Fibroblast of the aortic adventitia (primary cell): ENCODE results near the gene MOCS3. TPM values are rescaled to one million over a fixed set of nuclear protein-coding genes. Genes with fewer than 3 reads are reported as not detected.

ENCODE experiments used
- DNase-seq: peaks from one replicate; pipeline ENCODE4 v3.0.0-alpha.2; 2010; ENCODE audit warnings: low read depth
- H3K4me3 ChIP-seq: 2 replicates; pipeline ENCODE4 v1.5.1; 2011; ENCODE audit warnings: low read depth, mild to moderate bottlenecking, control low read depth, low read length, moderate library complexity
- total RNA-seq: library from RNA; depleted of rRNA; stranded (reverse); fragments of >200 nt; gene quantifications from 2 replicates; pipeline ENCODE4 v1.2.3, GENCODE V29; 2012; ENCODE audit warnings: low replicate concordance
- TF ChIP-seq, protein P1 (sequence below): IDR thresholded peaks from 2 replicates; pipeline ENCODE4 v1.5.1; 2011; ENCODE audit warnings: mild to moderate bottlenecking, low read length, control low read depth, inconsistent platforms; ENCODE audit not compliant: insufficient read depth

MOCS3 gene
- total RNA-seq, 1 donor = 7.9 TPM

DNA sequence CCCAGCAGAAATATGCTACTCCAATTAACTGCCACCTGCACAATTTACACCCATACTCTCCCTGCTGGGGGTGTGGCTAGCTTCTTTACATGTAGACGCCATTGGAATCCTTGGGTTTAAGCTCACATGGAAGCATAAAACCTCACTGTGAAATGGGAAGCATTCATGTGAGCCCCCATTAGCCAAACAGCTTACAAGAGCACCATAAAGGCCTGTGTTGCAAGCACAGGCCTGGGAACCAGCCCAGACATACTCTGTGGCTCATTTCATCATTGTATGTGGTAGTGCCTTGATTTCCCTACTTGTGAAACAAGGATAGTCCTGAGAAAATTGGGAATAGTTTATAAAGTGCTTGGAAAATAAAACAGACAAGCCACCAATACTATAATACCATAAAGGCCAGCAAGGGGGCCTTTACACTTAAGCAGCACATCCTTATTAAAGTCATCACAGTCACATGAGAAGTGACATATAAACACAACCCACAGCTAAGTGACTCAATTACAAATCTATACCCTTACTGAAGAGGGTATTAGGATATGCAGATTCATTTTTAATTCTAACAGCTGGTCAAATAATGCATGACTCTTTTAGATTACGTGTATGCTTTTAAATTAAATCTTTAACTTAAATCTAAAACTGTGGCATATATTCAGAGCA is 34.2 kb upstream of the MOCS3 start:
- DNase-seq = peak; percentile 47
- H3K4me3 ChIP-seq = no peak overlapping the region
- TF ChIP-seq, protein P1, sequence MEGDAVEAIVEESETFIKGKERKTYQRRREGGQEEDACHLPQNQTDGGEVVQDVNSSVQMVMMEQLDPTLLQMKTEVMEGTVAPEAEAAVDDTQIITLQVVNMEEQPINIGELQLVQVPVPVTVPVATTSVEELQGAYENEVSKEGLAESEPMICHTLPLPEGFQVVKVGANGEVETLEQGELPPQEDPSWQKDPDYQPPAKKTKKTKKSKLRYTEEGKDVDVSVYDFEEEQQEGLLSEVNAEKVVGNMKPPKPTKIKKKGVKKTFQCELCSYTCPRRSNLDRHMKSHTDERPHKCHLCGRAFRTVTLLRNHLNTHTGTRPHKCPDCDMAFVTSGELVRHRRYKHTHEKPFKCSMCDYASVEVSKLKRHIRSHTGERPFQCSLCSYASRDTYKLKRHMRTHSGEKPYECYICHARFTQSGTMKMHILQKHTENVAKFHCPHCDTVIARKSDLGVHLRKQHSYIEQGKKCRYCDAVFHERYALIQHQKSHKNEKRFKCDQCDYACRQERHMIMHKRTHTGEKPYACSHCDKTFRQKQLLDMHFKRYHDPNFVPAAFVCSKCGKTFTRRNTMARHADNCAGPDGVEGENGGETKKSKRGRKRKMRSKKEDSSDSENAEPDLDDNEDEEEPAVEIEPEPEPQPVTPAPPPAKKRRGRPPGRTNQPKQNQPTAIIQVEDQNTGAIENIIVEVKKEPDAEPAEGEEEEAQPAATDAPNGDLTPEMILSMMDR = no peak

DNA sequence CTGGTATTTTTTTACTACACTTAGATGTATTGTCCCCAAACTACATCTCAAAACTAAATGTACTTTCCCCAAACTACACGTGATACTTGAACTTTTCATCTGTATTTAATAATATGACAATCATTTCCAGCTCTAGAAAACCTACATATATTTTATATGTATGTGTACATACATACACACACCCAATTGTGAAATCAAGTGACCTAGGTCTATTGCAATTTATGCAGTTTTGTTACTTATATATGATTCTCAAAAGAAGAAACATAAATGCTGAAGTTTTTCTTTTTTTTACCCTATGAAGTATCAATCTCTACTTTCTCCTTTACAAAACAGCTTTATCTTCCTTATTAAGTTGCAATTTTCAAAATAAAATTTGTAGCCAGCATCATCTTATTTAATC is 32.1 kb upstream of the MOCS3 start:
- TF ChIP-seq, protein P1 = no peak
- no peak for DNase-seq
- H3K4me3 ChIP-seq = no peak overlapping the region

DNA sequence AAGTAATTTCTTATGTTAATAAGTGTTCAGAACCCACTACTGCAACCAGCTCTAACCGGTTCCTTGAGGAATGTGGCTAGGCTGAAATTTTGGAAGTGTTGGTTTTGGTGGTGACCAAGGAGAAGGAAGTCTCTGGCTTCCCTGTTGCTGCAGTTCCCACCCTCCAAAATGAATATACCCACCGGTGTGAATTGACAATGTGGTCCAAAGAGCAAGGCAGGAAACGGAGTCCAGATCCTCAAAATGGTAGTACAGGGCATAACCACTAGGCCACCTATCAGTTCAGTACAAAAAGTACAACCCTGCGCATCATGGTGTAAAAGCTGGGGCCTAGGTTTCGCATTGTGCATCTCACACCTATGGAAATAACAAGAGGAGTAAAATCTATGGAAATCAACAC is 30.1 kb upstream of the MOCS3 start:
- TF ChIP-seq, protein P1 = peak; percentile 24
- H3K4me3 ChIP-seq = peak overlapping the region; percentile 69
- DNase-seq = no peak

DNA sequence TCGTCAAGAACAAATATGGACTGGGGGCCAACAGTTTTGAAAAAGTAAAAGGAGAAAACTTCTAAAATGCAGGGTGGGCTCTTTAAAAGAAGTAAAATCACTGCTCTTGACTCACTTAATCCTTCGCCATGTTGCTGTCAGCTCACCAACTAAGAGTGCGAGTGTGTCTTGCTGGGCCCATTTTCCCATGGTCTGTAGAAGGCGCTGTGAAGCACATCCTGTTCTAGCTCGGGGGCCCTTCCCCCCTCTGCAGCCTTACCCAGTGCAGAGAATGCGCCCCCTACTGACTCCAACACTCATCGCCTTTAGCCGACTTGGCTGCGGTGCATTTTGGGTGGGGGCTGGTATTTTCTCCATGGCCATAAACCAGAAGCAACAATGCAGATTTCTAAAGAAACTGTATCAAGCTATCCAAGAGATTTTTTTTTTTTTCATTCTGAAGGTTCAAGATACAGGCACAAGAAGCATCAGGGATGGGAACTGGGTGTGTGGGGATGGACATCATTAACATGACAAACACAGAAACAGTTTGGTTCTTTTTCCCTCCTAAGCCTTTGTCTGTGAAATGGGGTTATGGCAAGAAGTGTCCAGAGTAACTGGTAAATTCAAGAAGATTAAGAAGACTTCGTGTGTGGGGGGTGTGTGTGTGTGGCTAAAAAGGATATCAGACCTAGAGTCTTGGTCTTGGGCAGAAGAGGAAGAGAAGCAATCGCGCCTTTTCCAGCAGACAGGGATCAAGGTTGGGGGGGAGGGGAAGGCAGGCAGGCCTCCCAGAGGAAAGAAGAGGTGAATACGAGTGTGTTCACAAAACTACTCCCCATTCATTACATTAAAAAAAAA is 29.1 kb upstream of the MOCS3 start:
- peak overlapping the region; percentile 69 for H3K4me3 ChIP-seq
- TF ChIP-seq, protein P1 = peak; percentile 92
- DNase-seq = peak; percentile 97

DNA sequence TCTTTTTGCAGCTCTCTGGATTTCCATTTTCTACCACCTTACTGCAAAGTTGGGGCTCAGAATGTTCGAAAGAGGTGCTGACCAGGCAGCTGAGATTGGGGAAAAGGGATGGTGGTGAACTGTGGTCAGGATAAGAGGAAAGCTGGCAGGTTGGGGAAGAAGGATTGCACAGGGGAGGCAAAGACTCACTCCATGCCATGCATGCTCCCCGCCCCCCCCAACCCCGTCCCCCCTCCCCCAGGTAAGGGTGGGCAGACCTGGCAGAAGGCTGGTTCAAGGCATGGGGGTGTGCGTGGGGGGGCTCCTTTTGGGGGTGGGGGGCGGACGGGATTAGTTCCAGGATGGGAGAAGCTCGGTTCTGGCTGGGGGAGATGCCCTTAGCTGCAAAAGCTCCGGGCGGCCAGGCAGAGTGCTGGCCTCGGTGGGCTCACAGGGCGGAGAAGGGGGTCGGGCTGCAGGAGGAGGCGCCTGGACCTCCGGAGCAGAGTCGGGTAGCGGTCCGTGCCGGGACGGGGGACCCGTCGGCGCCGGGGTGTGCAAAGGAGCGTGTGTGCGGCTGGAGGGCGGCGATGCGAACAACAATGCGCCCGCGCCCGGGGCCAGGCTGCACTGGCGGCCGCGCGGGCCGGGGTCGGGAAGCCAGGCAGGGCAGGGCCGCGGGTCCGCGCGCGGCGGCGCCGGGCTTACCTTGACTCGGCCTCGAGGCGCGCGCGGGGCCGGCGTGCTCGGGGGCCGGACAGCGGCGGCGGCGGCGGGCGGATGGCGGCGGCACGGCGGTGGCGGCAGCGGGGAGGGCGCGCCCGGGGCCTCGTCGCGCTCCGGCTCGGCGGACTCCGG is 28.3 kb upstream of the MOCS3 start:
- peak overlapping the region; percentile 69 for H3K4me3 ChIP-seq
- TF ChIP-seq, protein P1 = no peak
- DNase-seq = no peak

DNA sequence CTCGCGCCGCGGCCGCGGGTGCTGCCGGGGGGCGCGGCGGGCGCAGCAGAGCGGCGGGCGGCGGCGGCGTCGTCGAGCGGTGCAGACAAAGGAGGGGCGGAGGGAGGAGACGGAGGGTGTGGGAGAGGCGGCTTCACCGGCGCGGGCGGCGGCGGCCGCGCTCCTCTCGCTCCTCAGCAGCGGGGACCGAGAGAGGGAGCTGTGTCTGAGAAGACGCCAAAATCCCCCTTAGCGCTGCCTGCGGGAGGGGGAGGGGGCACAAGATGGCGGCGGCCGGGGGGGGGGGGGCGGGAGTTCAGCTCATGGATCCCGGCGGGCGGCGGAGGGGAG is 27.7 kb upstream of the MOCS3 start:
- no peak for DNase-seq
- H3K4me3 ChIP-seq = peak overlapping the region; percentile 69
- TF ChIP-seq, protein P1 = no peak
